AG04450 (cell line): ENCODE data around the gene ARMH1. TPM values are rescaled to one million over a fixed set of nuclear protein-coding genes. Genes with fewer than 3 reads are reported as not detected.
A peak's percentile ranks its signal among the peaks of the same experiment; 100 is the strongest.

Source experiments
- CTCF ChIA-PET: fragments of 300-600, 350-600 bp; formaldehyde crosslinking; extraction: SDS; loops from one replicate; lab custom pipeline; 2022; ENCODE audit warnings: antibody characterized with exemption, inconsistent platforms; lab: Charles Lee
- POLR2A ChIA-PET: fragments of 350-600 bp; formaldehyde crosslinking; extraction: SDS; loops from one replicate; lab custom pipeline; 2021; ENCODE audit warnings: antibody characterized with exemption, inconsistent platforms; lab: Yijun Ruan, JAX
- DNase-seq: peaks from one replicate; pipeline ENCODE4 v3.0.0-alpha.2; 2011; ENCODE audit warnings: low read depth, low spot score
- H3K27ac ChIP-seq: one replicate; pipeline ENCODE4 v1.5.1; 2012; ENCODE audit warnings: low read depth, low read length, control low read depth
- H3K27me3 ChIP-seq: one replicate; pipeline ENCODE4 v1.6.0; 2012; ENCODE audit warnings: low read length; ENCODE audit not compliant: control insufficient read depth, insufficient read depth
- H3K4me3 ChIP-seq: 2 replicates; pipeline ENCODE4 v1.5.1; 2011; ENCODE audit warnings: mild to moderate bottlenecking, low read depth, low read length, control low read depth
- H3K9me3 ChIP-seq: 2 replicates; pipeline ENCODE4 v1.5.1; 2012; ENCODE audit warnings: low read length; ENCODE audit not compliant: control insufficient read depth, insufficient read depth
- CTCF ChIP-seq: IDR thresholded peaks from 2 replicates; pipeline ENCODE4 v1.5.1; 2011; ENCODE audit warnings: low read depth, low read length, control low read depth, inconsistent platforms
- polyA plus RNA-seq: library from polyadenylated mRNA; depleted of rRNA; stranded (reverse); fragments of >200 nt; gene quantifications from 2 replicates; pipeline ENCODE4 v1.2.3, GENCODE V29; 2011

ARMH1 gene
- polyA plus RNA-seq, 1 experiment: 2.7 TPM

- Histone ChIP-seq H3K4me3 (no peak overlapping the region), H3K27ac (no peak overlapping the region), H3K27me3 (no peaks in the 10 kb centered on the region), H3K9me3 (peaks cover 3% of the 10 kb centered on the region; the same call in 1 of the 2 replicates)
- POLR2A ChIA-PET: no interaction called here
- peak; percentile 46 for TF ChIP-seq CTCF
- CTCF ChIA-PET: interaction anchor here (1.0 to 1.6 kb wide), 3 partner anchors 8 to 23 kb away, joined by 3 to 7 read pairs (median 4); partner anchors contain the start of gene RNU5D-1
- DNase-seq: no peak
Measured at GRCh38 chr1:44707959-44708831, 33.7 kb downstream of the ARMH1 start.

- POLR2A ChIA-PET: no interaction called here
- DNase-seq: no peak
Measured at GRCh38 chr1:44713321-44713781, 38.8 kb downstream of the ARMH1 start.

GRCh38 chr1:44714532-44714931 lies 40.0 kb downstream of the ARMH1 start:
- no peak for DNase-seq
- no peak for TF ChIP-seq CTCF
- Histone ChIP-seq H3K9me3 (no peaks in the 10 kb centered on the region), H3K4me3 (no peak overlapping the region), H3K27me3 (no peaks in the 10 kb centered on the region), H3K27ac (no peak overlapping the region)
- ChIA-PET POLR2A (interaction anchor here (1.0 kb wide), 1 partner anchor 60 kb away, joined by 3 read pairs; the partner anchor contains the start of gene RPS8), CTCF (interaction anchor here (0.7 to 6.7 kb wide), 8 partner anchors 8 to 291 kb away, joined by 3 to 44 read pairs (median 4); partner anchors contain the start of gene RNU5D-1)

More at GRCh38 chr1:44713321-44713781, 38.8 kb downstream of the ARMH1 start:
- Histone ChIP-seq H3K4me3 (no peak overlapping the region), H3K9me3 (peaks cover 3% of the 10 kb centered on the region; the same call in 1 of the 2 replicates), H3K27ac (no peak overlapping the region), H3K27me3 (no peaks in the 10 kb centered on the region)
- CTCF ChIA-PET: interaction anchor here (0.7 to 6.7 kb wide), 4 partner anchors 15 to 1168 kb away, joined by 3 to 44 read pairs (median 9); partner anchors contain the start of gene RNU5D-1
- no peak for TF ChIP-seq CTCF

- no peaks in the 10 kb centered on the region for H3K9me3 ChIP-seq
- peak; percentile 96 for TF ChIP-seq CTCF
- H3K4me3 ChIP-seq: no peak overlapping the region
- no peaks in the 10 kb centered on the region for H3K27me3 ChIP-seq
- DNase-seq: no peak
- CTCF ChIA-PET: interaction anchor here (0.7 to 6.7 kb wide), 9 partner anchors 8 to 291 kb away, joined by 3 to 44 read pairs (median 4); partner anchors contain the start of gene RNU5D-1
- POLR2A ChIA-PET: interaction anchor here (1.0 kb wide), 1 partner anchor 60 kb away, joined by 3 read pairs; the partner anchor contains the start of gene RPS8
- no peak overlapping the region for H3K27ac ChIP-seq
Measured at GRCh38 chr1:44714944-44715571, 40.5 kb downstream of the ARMH1 start.
